ENCODE results near the gene OLFML3.

Gene OLFML3

GRCh38 chr1:113949007-113949406 is 30.3 kb upstream of the OLFML3 start:
- DNase-seq (ENCODE audit: low read depth in 2 of 2): no peak

- no peak for DNase-seq (ENCODE audit: low read depth in 2 of 2)
These were observed 28.4 kb upstream of the OLFML3 start for GRCh38 chr1:113950908-113951307.

- DNase-seq (ENCODE audit: low read depth in 2 of 2): no peak
These were observed 27.6 kb upstream of the OLFML3 start for GRCh38 chr1:113951719-113952118.

GRCh38 chr1:113957984-113958383 is 21.3 kb upstream of the OLFML3 start:
- DNase-seq (ENCODE audit: low read depth in 2 of 2): no peak

GRCh38 chr1:113958691-113959090 is 20.6 kb upstream of the OLFML3 start:
- DNase-seq (ENCODE audit: low read depth in 2 of 2): no peak

GRCh38 chr1:113963281-113963906 is 15.9 kb upstream of the OLFML3 start:
- DNase-seq (ENCODE audit: low read depth in 2 of 2): no peak

- no peak for DNase-seq (ENCODE audit: low read depth in 2 of 2)
These were observed 13.4 kb upstream of the OLFML3 start for GRCh38 chr1:113965703-113966412.

GRCh38 chr1:113972954-113973353 is 6.3 kb upstream of the OLFML3 start:
- no peak for DNase-seq (ENCODE audit: low read depth in 2 of 2)

- DNase-seq (ENCODE audit: low read depth in 2 of 2): no peak
These were observed 3.9 kb upstream of the OLFML3 start for GRCh38 chr1:113975211-113975895.

- DNase-seq (ENCODE audit: low read depth in 2 of 2): no peak
These were observed 2.5 kb upstream of the OLFML3 start for GRCh38 chr1:113976609-113977278.

GRCh38 chr1:113977906-113978305 is 1.4 kb upstream of the OLFML3 start:
- DNase-seq (ENCODE audit: low read depth in 2 of 2): no peak

GRCh38 chr1:113980110-113980509 is 836 bp downstream of the OLFML3 start:
- DNase-seq (ENCODE audit: low read depth in 2 of 2): no peak

- DNase-seq (ENCODE audit: low read depth in 2 of 2): no peak
These were observed 3.0 kb downstream of the OLFML3 start for GRCh38 chr1:113981962-113982931.

GRCh38 chr1:113982949-113983348 is 3.7 kb downstream of the OLFML3 start:
- DNase-seq (ENCODE audit: low read depth in 2 of 2): no peak

- DNase-seq (ENCODE audit: low read depth in 2 of 2): no peak
These were observed 4.1 kb downstream of the OLFML3 start for GRCh38 chr1:113983391-113983790.

GRCh38 chr1:113983826-113984225 is 4.6 kb downstream of the OLFML3 start:
- DNase-seq (ENCODE audit: low read depth in 2 of 2): no peak

GRCh38 chr1:113984710-113985109 is 5.4 kb downstream of the OLFML3 start:
- no peak for DNase-seq (ENCODE audit: low read depth in 2 of 2)

GRCh38 chr1:113986802-113987201 is 7.5 kb downstream of the OLFML3 start:
- DNase-seq (ENCODE audit: low read depth in 2 of 2): no peak

GRCh38 chr1:113987259-113987658 is 8.0 kb downstream of the OLFML3 start:
- DNase-seq (ENCODE audit: low read depth in 2 of 2): no peak

- DNase-seq (ENCODE audit: low read depth in 2 of 2): no peak
These were observed 11.3 kb downstream of the OLFML3 start for GRCh38 chr1:113990530-113990929.

GRCh38 chr1:113990961-113991360 is 11.7 kb downstream of the OLFML3 start:
- no peak for DNase-seq (ENCODE audit: low read depth in 2 of 2)

Measured in stimulated activated CD8-positive, alpha-beta memory T cell treated with anti-CD3 and anti-CD28 coated beads, Interleukin-2, amount 100 ng/mL, for 1 hour (primary cell).